ENCODE data around the gene CAPN9. TPM values are rescaled to one million over a fixed set of nuclear protein-coding genes. Genes with fewer than 3 reads are reported as not detected.

Gene CAPN9
- polyA plus RNA-seq, 1 donor (not counting 4 experiments of a cell fraction or from before 2014, with no cell fraction given) = not detected

GRCh38 chr1:230839173-230839572 lies 92.0 kb downstream of the CAPN9 start:
- H3K4me2 ChIP-seq (ENCODE audit: control insufficient read depth, extremely low read depth, insufficient read depth, low read depth, low read length) = no peak overlapping the region
- H2AFZ ChIP-seq (ENCODE audit: control insufficient read depth, low read length) = no peak overlapping the region
- no peaks in the 10 kb centered on the region for H3K27me3 ChIP-seq (ENCODE audit: control insufficient read depth, extremely low read depth, insufficient read depth, low read length)
- no peak for TF ChIP-seq CTCF (optimal IDR thresholded peaks at IDR 0.05 in 1 of 3, IDR thresholded peaks at IDR 0.05 in 1 of 3, conservative IDR thresholded peaks at IDR 0.05 in 1 of 3; ENCODE audit: extremely low read depth in 1 of 3, insufficient read depth in 2 of 3, low read length in 3 of 3)
- no peak for TF ChIP-seq EZH2 (IDR thresholded peaks at IDR 0.05; ENCODE audit: low read length)
- H3K9me3 ChIP-seq (ENCODE audit: control insufficient read depth, low read depth, low read length) = no peaks in the 10 kb centered on the region
- H3K4me1 ChIP-seq (ENCODE audit: control insufficient read depth, extremely low read depth, insufficient read depth, low read length) = no peaks in the 10 kb centered on the region
- no peaks in the 10 kb centered on the region for H3K9me1 ChIP-seq (ENCODE audit: control insufficient read depth, extremely low read depth, insufficient read depth, low read length)
- FAIRE-seq (no peak), DNase-seq (ENCODE audit: low read depth, low spot score) (no peak)
- H3K79me2 ChIP-seq (ENCODE audit: control insufficient read depth, insufficient read depth, low read length) = no peaks in the 10 kb centered on the region
- H4K20me1 ChIP-seq (ENCODE audit: control insufficient read depth, extremely low read depth, insufficient read depth, low read length) = no peaks in the 10 kb centered on the region
- H3K9ac ChIP-seq (ENCODE audit: control insufficient read depth, extremely low read depth, insufficient read depth, low read length) = no peak overlapping the region
- H3K36me3 ChIP-seq (ENCODE audit: control insufficient read depth in 2 of 2, extremely low read depth in 1 of 2, insufficient read depth in 2 of 2, low read length in 2 of 2) = peaks cover 0 to 2% of the 10 kb centered on the region in 2 experiments
- dilution Hi-C loops (cut with MboI; ENCODE audit: extremely low pct_ligation_motif_present, low sequenced_read_pairs) = no loop called here
- no peak overlapping the region for H3K27ac ChIP-seq (ENCODE audit: control insufficient read depth, insufficient read depth, low read length)
- H3K4me3 ChIP-seq (ENCODE audit: control insufficient read depth in 2 of 3, extremely low read depth in 1 of 3, insufficient read depth in 2 of 3, low read depth in 1 of 3, low read length in 3 of 3) = no peak overlapping the region

DNA sequence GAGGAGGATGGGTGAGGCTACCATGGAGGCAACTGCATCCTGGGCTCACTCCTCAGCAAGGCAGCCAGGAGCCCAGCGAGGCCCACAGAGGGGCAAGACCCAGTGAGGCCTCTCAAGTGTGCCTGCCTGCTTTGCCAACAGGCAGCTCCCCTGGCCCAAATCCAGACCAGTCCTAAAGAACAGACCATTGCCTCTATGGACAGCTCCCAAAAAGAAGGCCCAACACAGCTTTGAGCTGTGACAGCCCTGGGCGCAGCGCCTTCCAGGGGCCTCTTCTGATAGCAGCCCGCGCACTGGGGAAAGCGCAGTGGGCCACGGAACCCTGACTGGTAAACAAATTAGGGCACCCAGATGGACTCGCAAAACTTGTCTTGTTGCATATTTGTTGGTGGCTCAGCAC lies 95.6 kb downstream of the CAPN9 start:
- no peaks in the 10 kb centered on the region for H3K9me1 ChIP-seq (ENCODE audit: control insufficient read depth, extremely low read depth, insufficient read depth, low read length)
- no peaks in the 10 kb centered on the region for H3K27me3 ChIP-seq (ENCODE audit: control insufficient read depth, extremely low read depth, insufficient read depth, low read length)
- FAIRE-seq (no peak), DNase-seq (ENCODE audit: low read depth, low spot score) (no peak)
- no peaks in the 10 kb centered on the region for H3K79me2 ChIP-seq (ENCODE audit: control insufficient read depth, insufficient read depth, low read length)
- H3K4me1 ChIP-seq (ENCODE audit: control insufficient read depth, extremely low read depth, insufficient read depth, low read length) = no peaks in the 10 kb centered on the region
- dilution Hi-C loops (cut with MboI; ENCODE audit: extremely low pct_ligation_motif_present, low sequenced_read_pairs) = no loop called here
- H3K9me3 ChIP-seq (ENCODE audit: control insufficient read depth, low read depth, low read length) = no peaks in the 10 kb centered on the region
- no peak overlapping the region for H3K4me2 ChIP-seq (ENCODE audit: control insufficient read depth, extremely low read depth, insufficient read depth, low read depth, low read length)
- peaks cover 0 to 2% of the 10 kb centered on the region in 2 experiments for H3K36me3 ChIP-seq (ENCODE audit: control insufficient read depth in 2 of 2, extremely low read depth in 1 of 2, insufficient read depth in 2 of 2, low read length in 2 of 2)
- H2AFZ ChIP-seq (ENCODE audit: control insufficient read depth, low read length) = no peak overlapping the region
- no peak overlapping the region for H3K27ac ChIP-seq (ENCODE audit: control insufficient read depth, insufficient read depth, low read length)
- no peak overlapping the region for H3K4me3 ChIP-seq (ENCODE audit: control insufficient read depth in 2 of 3, extremely low read depth in 1 of 3, insufficient read depth in 2 of 3, low read depth in 1 of 3, low read length in 3 of 3)
- no peak overlapping the region for H3K9ac ChIP-seq (ENCODE audit: control insufficient read depth, extremely low read depth, insufficient read depth, low read length)
- TF ChIP-seq EZH2 (IDR thresholded peaks at IDR 0.05; ENCODE audit: low read length) (no peak), CTCF (optimal IDR thresholded peaks at IDR 0.05 in 1 of 3, IDR thresholded peaks at IDR 0.05 in 1 of 3, conservative IDR thresholded peaks at IDR 0.05 in 1 of 3; ENCODE audit: extremely low read depth in 1 of 3, insufficient read depth in 2 of 3, low read length in 3 of 3) (no peak)
- no peaks in the 10 kb centered on the region for H4K20me1 ChIP-seq (ENCODE audit: control insufficient read depth, extremely low read depth, insufficient read depth, low read length)
